ENCODE data around the gene LZTFL1. TPM values are rescaled to one million over a fixed set of nuclear protein-coding genes. Genes with fewer than 3 reads are reported as not detected.

Gene LZTFL1
- total RNA-seq, 2 experiments from 2014 or later: 8.0 to 8.4 TPM

DNA sequence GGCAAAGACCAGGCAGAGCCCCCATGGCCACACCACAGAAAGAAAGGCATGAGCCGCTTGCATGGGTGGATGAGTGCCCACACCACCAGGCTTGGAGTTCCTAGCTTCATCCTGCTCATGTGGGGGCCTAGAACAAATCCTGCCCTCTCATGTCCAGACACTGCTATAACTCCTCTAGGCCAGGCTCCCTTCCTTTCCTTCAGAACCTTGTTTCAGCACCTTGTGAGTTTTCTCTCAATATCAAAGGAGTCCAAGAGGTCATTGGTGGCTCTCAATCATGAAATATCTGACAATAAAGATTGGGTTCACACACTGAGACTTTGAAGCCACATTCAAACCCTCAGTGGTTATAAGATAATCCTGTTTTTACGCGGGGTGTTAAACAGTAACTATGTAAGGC is 58.3 kb downstream of the LZTFL1 start:
- Mint-ChIP-seq H3K9me3 (no peaks in the 10 kb centered on the region), H3K27ac (no peak overlapping the region), H3K4me1 (no peaks in the 10 kb centered on the region), H3K4me3 (no peak overlapping the region), H3K27me3 (peaks cover 15% of the 10 kb centered on the region), H3K36me3 (no peaks in the 10 kb centered on the region)
- no peak for ATAC-seq (ENCODE audit: low read depth)
- POLR2A ChIA-PET: no interaction called here
- DNase-seq: no peak

DNA sequence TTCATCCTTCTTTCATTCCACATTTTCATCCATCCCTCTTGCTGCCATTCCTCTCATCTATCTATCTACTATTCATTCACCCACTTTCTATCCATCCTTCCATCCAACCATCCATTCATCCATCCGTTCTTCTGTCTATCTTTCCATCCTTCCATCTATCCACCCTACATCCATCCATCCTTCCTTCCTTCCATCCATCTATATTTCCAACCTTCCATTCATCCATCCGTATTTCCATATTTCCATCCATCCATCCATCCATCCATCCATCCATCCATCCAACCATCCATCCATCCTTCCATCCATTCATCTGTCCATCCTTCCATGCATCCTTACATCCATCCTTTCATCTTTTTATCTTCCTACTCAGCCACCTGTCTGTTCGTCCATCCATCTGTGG is 59.5 kb downstream of the LZTFL1 start:
- DNase-seq (no peak), ATAC-seq (ENCODE audit: low read depth) (no peak)
- POLR2A ChIA-PET: no interaction called here
- H3K27me3 Mint-ChIP-seq: peaks cover 17% of the 10 kb centered on the region
- no peak overlapping the region for H3K4me3 Mint-ChIP-seq
- H3K9me3 Mint-ChIP-seq: no peaks in the 10 kb centered on the region
- no peaks in the 10 kb centered on the region for H3K4me1 Mint-ChIP-seq
- no peak overlapping the region for H3K27ac Mint-ChIP-seq
- no peaks in the 10 kb centered on the region for H3K36me3 Mint-ChIP-seq

GRCh38 chr3:45781841-45782240 is 60.1 kb downstream of the LZTFL1 start:
- DNase-seq (no peak), ATAC-seq (ENCODE audit: low read depth) (no peak)
- Mint-ChIP-seq H3K9me3 (no peaks in the 10 kb centered on the region), H3K4me3 (no peak overlapping the region), H3K36me3 (no peaks in the 10 kb centered on the region), H3K27ac (no peak overlapping the region), H3K4me1 (peaks cover 1% of the 10 kb centered on the region), H3K27me3 (peaks cover 13% of the 10 kb centered on the region)
- POLR2A ChIA-PET: no interaction called here

DNA sequence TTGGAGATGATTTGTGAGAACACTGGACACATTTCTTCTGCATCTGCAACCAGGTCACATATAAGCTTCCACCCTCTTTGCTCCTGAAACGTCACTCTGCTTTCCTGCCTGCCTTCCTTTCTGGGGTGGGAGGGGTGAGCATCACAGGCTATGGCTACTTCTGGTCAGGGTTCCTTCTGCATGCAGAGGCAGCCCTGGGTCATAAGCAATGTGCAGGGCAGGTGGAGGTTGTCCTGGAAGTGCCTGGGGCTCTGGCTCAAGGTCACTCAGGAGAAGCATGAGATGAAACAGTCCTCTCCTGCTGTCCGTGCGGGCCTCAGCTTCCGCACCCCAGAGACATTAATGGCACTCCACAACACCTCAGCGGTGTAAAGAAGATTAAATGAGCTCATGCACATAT is 60.6 kb downstream of the LZTFL1 start:
- DNase-seq: no peak
- peaks cover 13% of the 10 kb centered on the region for H3K27me3 Mint-ChIP-seq
- no peak for ATAC-seq (ENCODE audit: low read depth)
- H3K4me1 Mint-ChIP-seq: peaks cover 1% of the 10 kb centered on the region
- POLR2A ChIA-PET: no interaction called here
- H3K27ac Mint-ChIP-seq: no peak overlapping the region
- no peaks in the 10 kb centered on the region for H3K9me3 Mint-ChIP-seq
- H3K36me3 Mint-ChIP-seq: no peaks in the 10 kb centered on the region
- H3K4me3 Mint-ChIP-seq: no peak overlapping the region

- H3K27ac Mint-ChIP-seq: no peak overlapping the region
- no peaks in the 10 kb centered on the region for H3K9me3 Mint-ChIP-seq
- no peaks in the 10 kb centered on the region for H3K36me3 Mint-ChIP-seq
- H3K4me1 Mint-ChIP-seq: peaks cover 1% of the 10 kb centered on the region
- no peak overlapping the region for H3K4me3 Mint-ChIP-seq
- peaks cover 6% of the 10 kb centered on the region for H3K27me3 Mint-ChIP-seq
- DNase-seq (no peak), ATAC-seq (ENCODE audit: low read depth) (no peak)
- POLR2A ChIA-PET: no interaction called here
Measured at GRCh38 chr3:45779746-45780735, 61.9 kb downstream of the LZTFL1 start.

DNA sequence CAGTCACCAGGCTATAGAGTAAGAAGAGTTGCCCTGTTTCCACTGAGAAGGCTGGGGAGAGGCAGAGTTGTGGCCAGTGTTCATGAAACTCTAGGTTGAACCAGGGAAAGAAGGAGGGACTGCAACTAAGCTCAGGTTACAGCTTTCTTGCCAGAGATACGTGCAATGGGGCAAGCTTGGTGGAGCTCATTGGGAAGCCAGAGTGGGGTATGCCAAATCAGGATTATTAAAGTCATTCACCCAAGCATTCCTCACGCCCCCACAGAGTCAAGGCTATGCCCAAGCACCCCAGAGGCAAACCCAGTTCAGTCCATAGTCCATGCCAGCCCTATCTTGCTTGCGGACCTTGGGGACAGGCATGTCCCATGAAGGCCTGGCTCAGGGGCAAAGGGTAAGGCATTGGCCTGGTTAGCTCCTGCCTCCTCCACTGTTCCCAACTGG is 63.1 kb downstream of the LZTFL1 start:
- Mint-ChIP-seq H3K9me3 (no peaks in the 10 kb centered on the region), H3K36me3 (no peaks in the 10 kb centered on the region), H3K4me3 (no peak overlapping the region), H3K27ac (no peak overlapping the region), H3K27me3 (peaks cover 13% of the 10 kb centered on the region), H3K4me1 (peaks cover 1% of the 10 kb centered on the region)
- no peak for DNase-seq
- POLR2A ChIA-PET: no interaction called here
- no peak for ATAC-seq (ENCODE audit: low read depth)

GRCh38 chr3:45777746-45778386 is 64.1 kb downstream of the LZTFL1 start:
- no peak overlapping the region for H3K4me3 Mint-ChIP-seq
- no peak overlapping the region for H3K27ac Mint-ChIP-seq
- no peak for ATAC-seq (ENCODE audit: low read depth)
- H3K36me3 Mint-ChIP-seq: no peaks in the 10 kb centered on the region
- POLR2A ChIA-PET: no interaction called here
- H3K4me1 Mint-ChIP-seq: peaks cover 6% of the 10 kb centered on the region
- DNase-seq: no peak
- no peaks in the 10 kb centered on the region for H3K9me3 Mint-ChIP-seq
- H3K27me3 Mint-ChIP-seq: peaks cover 15% of the 10 kb centered on the region

GRCh38 chr3:45777111-45777745 is 64.7 kb downstream of the LZTFL1 start:
- no peak for DNase-seq
- Mint-ChIP-seq H3K4me1 (peaks cover 11% of the 10 kb centered on the region), H3K4me3 (no peak overlapping the region), H3K27ac (no peak overlapping the region), H3K36me3 (no peaks in the 10 kb centered on the region), H3K27me3 (peaks cover 15% of the 10 kb centered on the region), H3K9me3 (no peaks in the 10 kb centered on the region)
- ATAC-seq (ENCODE audit: low read depth): no peak
- POLR2A ChIA-PET: no interaction called here

- POLR2A ChIA-PET: no interaction called here
- no peak overlapping the region for H3K27ac Mint-ChIP-seq
- ATAC-seq (ENCODE audit: low read depth): no peak
- no peak for DNase-seq
- H3K36me3 Mint-ChIP-seq: no peaks in the 10 kb centered on the region
- peaks cover 16% of the 10 kb centered on the region for H3K4me1 Mint-ChIP-seq
- peaks cover 20% of the 10 kb centered on the region for H3K27me3 Mint-ChIP-seq
- H3K9me3 Mint-ChIP-seq: no peaks in the 10 kb centered on the region
- H3K4me3 Mint-ChIP-seq: no peak overlapping the region
Measured at GRCh38 chr3:45776611-45777010, 65.3 kb downstream of the LZTFL1 start.

- H3K36me3 Mint-ChIP-seq: no peaks in the 10 kb centered on the region
- H3K9me3 Mint-ChIP-seq: no peaks in the 10 kb centered on the region
- H3K4me3 Mint-ChIP-seq: no peak overlapping the region
- H3K27me3 Mint-ChIP-seq: peaks cover 24% of the 10 kb centered on the region
- ATAC-seq (ENCODE audit: low read depth): no peak
- H3K4me1 Mint-ChIP-seq: peaks cover 16% of the 10 kb centered on the region
- DNase-seq: no peak
- POLR2A ChIA-PET: no interaction called here
- H3K27ac Mint-ChIP-seq: no peak overlapping the region
Measured at GRCh38 chr3:45776301-45776595, 65.7 kb downstream of the LZTFL1 start.

DNA sequence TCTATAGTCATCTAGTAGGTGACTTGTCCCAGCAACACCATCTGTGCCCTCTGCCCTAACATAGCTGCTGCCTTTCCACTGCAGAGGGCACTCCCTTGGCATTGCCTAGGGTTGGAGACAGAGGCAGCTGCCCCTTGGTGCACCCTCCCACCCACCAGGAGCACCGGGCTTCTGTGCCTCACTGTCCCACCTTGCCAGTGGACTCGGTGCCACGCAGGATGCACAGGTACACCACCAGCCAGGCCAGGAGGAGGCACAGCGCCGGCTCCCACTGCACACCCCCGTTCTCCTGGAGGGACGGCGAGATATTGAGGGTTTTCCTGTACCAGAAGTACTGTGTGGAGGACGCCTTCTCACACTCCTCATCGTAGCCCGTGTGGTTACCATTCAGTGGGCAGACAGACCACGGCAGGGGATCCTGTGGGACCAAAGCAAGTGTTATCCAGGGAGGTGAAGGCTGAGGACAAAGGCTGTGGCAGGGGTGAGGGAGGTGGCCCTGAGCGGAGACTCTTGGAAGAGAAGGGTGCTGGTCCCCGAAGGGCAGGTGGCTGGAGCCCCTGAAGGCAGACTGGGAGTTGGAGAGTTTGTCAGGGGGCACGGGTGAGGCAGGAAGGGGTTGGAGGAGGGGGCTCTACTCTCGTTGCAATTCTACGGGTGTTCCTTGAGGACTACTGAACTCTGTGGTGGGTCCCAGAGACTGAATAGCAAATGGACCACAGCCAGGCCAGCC is 66.2 kb downstream of the LZTFL1 start:
- DNase-seq: no peak
- no peaks in the 10 kb centered on the region for H3K9me3 Mint-ChIP-seq

DNA sequence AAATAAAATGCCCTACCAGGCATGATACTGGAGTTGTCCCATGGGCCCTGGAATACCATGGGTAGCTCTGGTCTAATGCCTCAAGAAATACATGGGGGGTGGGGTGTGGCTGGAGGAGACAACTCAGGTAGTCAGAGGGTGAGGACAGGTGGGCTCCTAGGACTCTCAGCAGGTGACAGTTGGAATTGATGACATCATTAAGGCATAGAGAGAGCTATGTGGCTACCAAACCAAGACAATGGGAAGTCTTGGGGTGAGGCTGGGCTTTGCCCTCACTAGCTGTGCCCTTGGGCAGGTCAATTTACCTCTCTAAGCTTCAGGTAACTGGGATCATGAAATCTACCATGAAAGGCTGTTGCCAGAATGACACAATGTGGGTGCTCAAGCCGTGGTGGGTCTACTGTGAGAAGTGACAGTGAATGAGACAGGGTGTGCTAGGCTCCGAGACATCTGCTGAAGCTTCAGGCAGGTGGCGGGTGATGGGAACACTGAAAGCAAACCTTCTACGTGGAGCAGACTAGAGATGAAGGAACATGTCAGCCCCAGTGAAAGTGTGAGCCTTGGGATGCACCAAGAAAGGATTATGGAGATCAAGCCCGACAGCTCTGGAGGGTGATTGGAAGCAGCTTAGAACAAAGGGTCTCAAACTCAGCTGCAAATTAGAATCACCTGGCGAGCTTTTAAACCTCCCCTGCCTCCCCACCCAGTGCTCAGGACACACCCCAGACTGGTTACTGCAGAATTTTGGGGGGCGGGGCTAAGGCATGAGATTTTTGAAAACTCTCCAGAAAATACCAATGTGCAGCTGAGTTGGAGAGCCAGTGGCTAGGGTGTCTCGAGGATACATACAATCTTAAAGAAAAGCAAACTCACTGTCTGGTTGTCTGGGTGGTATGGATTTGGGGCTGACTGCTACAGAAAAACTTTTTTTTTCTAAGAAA is 67.1 kb downstream of the LZTFL1 start:
- POLR2A ChIA-PET: no interaction called here
- Mint-ChIP-seq H3K36me3 (no peaks in the 10 kb centered on the region), H3K4me3 (no peak overlapping the region), H3K27ac (no peak overlapping the region), H3K27me3 (peaks cover 36% of the 10 kb centered on the region), H3K9me3 (no peaks in the 10 kb centered on the region), H3K4me1 (peaks cover 16% of the 10 kb centered on the region)
- ATAC-seq (ENCODE audit: low read depth): no peak
- no peak for DNase-seq

More for the DNA sequence above, 66.2 kb downstream of the LZTFL1 start:
- POLR2A ChIA-PET: no interaction called here
- no peak overlapping the region for H3K4me3 Mint-ChIP-seq
- peaks cover 29% of the 10 kb centered on the region for H3K27me3 Mint-ChIP-seq
- ATAC-seq (ENCODE audit: low read depth): no peak
- H3K36me3 Mint-ChIP-seq: no peaks in the 10 kb centered on the region
- peaks cover 16% of the 10 kb centered on the region for H3K4me1 Mint-ChIP-seq
- no peak overlapping the region for H3K27ac Mint-ChIP-seq
